Activated B cell treated with CpG ODN at 0.5 μM for 24 hours (primary cell): Measurements from ENCODE around the gene TAOK3. TPM values are rescaled to one million over a fixed set of nuclear protein-coding genes. Genes with fewer than 3 reads are reported as not detected.

ENCODE experiments used
- ATAC-seq: fragments of 200-7000 bp; cut with Tn5 transposase; one replicate; pipeline ENCODE4 v1.10.0; 2021; ENCODE audit warnings: low read depth, mild to moderate bottlenecking, moderate library complexity
- CTCF ChIA-PET: fragments of 350-600 bp; sonication (Branson Sonifier 250); formaldehyde crosslinking; loops from one replicate; lab custom pipeline; 2021; ENCODE audit warnings: antibody characterized with exemption; lab: Charles Lee
- POLR2A ChIA-PET: fragments of 350-600 bp; sonication (Branson Sonifier 250); formaldehyde crosslinking; loops from one replicate; lab custom pipeline; 2021; ENCODE audit warnings: antibody characterized with exemption; lab: Charles Lee
- DNase-seq: peaks from one replicate; pipeline ENCODE4 v3.0.0; 2022
- H3K27ac Mint-ChIP-seq: one replicate; pipeline ENCODE4 v1.8.0; 2020; ENCODE audit warnings: mixed read lengths
- H3K27me3 Mint-ChIP-seq: one replicate; pipeline ENCODE4 v1.8.0; 2021; ENCODE audit warnings: mixed read lengths
- H3K36me3 Mint-ChIP-seq: one replicate; pipeline ENCODE4 v1.8.0; 2021; ENCODE audit warnings: low read depth, mixed read lengths
- H3K4me1 Mint-ChIP-seq: one replicate; pipeline ENCODE4 v1.8.0; 2021; ENCODE audit warnings: mixed read lengths
- H3K4me3 Mint-ChIP-seq: one replicate; pipeline ENCODE4 v1.8.0; 2020; ENCODE audit warnings: mild to moderate bottlenecking, mixed read lengths
- H3K9me3 Mint-ChIP-seq: one replicate; pipeline ENCODE4 v1.8.0; 2020; ENCODE audit warnings: mixed read lengths
- CTCF ChIP-seq: fragments of 200-600 bp; IDR thresholded peaks from one replicate; pipeline ENCODE4 v1.8.0; 2022; ENCODE audit warnings: antibody characterized with exemption, mild to moderate bottlenecking
- intact Hi-C: fragments of 100-400 bp; cut with micrococcal nuclease; formaldehyde crosslinking; loops from one replicate; pipeline ENCODE4 v1.15.1; 2024
- total RNA-seq: library from RNA; stranded (reverse); gene quantifications from 2 replicates; pipeline ENCODE4 v1.2.3, GENCODE V29; 2022

The TAOK3 gene
- total RNA-seq, 1 donor from 2014 or later = 86.9 TPM

DNA sequence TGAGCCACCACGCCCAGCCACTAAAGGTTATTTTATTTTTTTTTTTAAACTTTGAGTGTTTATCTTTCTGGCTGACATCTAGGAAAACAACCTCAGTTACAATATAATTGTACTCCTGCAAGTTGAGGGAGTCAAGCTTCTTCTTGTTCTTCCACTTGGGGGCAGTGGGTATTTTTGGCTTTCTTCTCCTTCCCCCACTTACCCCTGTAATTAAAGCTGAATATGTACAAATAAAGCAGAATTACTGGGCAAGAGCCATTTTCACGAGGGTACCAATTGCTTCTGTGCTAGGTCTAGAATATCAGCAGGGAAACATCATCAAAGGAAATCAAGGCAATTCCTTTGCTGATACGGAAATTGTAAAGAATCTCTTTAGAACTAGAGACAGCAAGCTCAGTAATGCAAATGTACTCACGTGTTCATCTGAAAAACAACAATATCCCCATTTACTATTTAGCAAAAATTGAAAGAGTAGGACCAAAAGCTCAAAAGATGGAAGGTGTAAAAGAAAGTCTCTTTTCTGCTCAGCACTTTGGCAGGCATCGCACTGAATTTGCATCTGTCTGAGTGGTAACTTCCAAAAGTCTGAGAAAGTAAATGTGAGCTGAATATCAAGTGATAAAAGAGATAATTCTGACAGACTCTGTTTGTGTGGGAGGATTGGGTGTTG is 72.8 kb downstream of the TAOK3 start:
- H3K27ac Mint-ChIP-seq = no peak overlapping the region
- H3K27me3 Mint-ChIP-seq = no peaks in the 10 kb centered on the region
- ATAC-seq (no peak), DNase-seq (no peak)
- ChIA-PET CTCF (interaction anchor here (1.1 to 2.8 kb wide), 7 partner anchors 10 to 78 kb away, joined by 3 to 31 read pairs (median 3); partner anchors contain the start of genes SUDS3 and TAOK3), POLR2A (interaction anchor here (0.9 to 2.2 kb wide), 2 partner anchors 10 to 76 kb away, joined by 3 to 10 read pairs; partner anchors contain the start of gene SUDS3)
- intact Hi-C loops = loop anchor here (2.0 kb wide), 1 partner anchor 77 kb away; the partner anchor contains the start of gene SUDS3
- peaks cover 39% of the 10 kb centered on the region for H3K4me1 Mint-ChIP-seq
- TF ChIP-seq CTCF = no peak
- no peak overlapping the region for H3K4me3 Mint-ChIP-seq
- peaks cover 16% of the 10 kb centered on the region for H3K36me3 Mint-ChIP-seq
- no peaks in the 10 kb centered on the region for H3K9me3 Mint-ChIP-seq

DNA sequence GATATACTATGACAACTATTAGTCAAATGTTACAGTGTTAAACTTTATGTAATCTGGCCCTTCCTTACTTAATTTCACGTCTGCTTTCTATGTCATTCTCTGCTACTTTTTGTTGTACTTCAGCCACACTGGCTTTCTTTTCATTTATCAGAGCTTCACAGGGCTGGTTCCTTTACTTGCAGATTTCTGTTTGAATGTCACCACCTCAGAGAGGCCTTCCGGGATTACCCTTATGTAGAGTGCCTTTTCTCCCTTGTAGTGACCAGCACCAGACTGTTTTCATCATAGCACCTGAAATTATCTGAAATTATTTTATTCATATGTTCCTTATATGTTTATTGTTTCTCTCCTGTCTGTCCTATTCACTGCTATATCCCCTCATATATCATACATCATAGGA is 75.4 kb downstream of the TAOK3 start:
- intact Hi-C loops = no loop called here
- Mint-ChIP-seq H3K9me3 (no peaks in the 10 kb centered on the region), H3K27me3 (no peaks in the 10 kb centered on the region), H3K4me1 (peaks cover 22% of the 10 kb centered on the region), H3K27ac (no peak overlapping the region), H3K36me3 (peaks cover 27% of the 10 kb centered on the region), H3K4me3 (no peak overlapping the region)
- ATAC-seq (no peak), DNase-seq (no peak)
- no peak for TF ChIP-seq CTCF
- ChIA-PET POLR2A (interaction anchor here (1.2 kb wide), 1 partner anchor 79 kb away, joined by 4 read pairs; the partner anchor contains the start of gene SUDS3), CTCF (no interaction called here)

DNA sequence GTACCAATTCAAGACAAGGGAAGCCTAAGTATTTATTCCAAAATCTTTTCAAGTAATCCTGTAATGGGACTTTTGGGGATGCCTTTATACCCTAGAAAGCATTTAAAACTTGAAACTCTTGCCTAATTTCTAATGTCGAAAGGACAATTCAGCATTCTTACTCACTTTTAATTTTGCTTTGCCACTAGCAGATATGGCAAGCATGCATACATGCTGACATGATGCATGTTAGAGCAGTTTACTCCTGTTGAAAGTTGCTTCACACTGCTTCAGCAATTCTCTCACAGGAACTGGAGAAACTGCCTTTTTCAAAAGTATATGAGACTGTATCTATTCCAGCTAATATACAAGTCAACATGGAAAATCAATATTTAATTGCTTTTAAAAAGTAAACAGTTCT is 79.9 kb downstream of the TAOK3 start:
- CTCF ChIA-PET = no interaction called here
- Mint-ChIP-seq H3K36me3 (peaks cover 40% of the 10 kb centered on the region), H3K27me3 (no peaks in the 10 kb centered on the region), H3K4me1 (no peaks in the 10 kb centered on the region), H3K9me3 (no peaks in the 10 kb centered on the region), H3K27ac (no peak overlapping the region), H3K4me3 (no peak overlapping the region)
- no peak for DNase-seq
- no peak for TF ChIP-seq CTCF
- no peak for ATAC-seq
- POLR2A ChIA-PET = no interaction called here
- intact Hi-C loops = no loop called here

DNA sequence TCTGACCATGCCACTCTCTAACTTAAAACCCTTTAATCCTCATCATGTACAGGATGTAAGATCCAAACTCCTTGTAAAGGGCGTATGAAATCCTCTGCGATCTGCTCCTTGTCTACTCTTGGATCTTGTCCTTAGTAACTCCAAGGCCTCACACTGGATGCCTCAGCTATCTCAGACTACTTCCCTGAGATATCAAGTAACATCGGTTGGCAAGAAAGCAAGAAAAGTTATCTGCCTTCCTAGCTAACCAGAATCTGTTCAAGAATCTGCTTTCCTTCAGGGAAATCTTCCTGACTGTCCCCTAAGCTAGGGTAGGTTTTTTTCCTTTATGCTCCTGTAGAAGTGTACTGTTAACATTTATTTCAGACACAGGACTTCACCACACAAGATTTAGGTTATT is 82.6 kb downstream of the TAOK3 start:
- intact Hi-C loops = no loop called here
- Mint-ChIP-seq H3K27me3 (no peaks in the 10 kb centered on the region), H3K4me1 (peaks cover 7% of the 10 kb centered on the region), H3K36me3 (peaks cover 36% of the 10 kb centered on the region), H3K9me3 (no peaks in the 10 kb centered on the region), H3K27ac (no peak overlapping the region), H3K4me3 (no peak overlapping the region)
- DNase-seq (no peak), ATAC-seq (no peak)
- ChIA-PET POLR2A (no interaction called here), CTCF (no interaction called here)
- TF ChIP-seq CTCF = no peak

DNA sequence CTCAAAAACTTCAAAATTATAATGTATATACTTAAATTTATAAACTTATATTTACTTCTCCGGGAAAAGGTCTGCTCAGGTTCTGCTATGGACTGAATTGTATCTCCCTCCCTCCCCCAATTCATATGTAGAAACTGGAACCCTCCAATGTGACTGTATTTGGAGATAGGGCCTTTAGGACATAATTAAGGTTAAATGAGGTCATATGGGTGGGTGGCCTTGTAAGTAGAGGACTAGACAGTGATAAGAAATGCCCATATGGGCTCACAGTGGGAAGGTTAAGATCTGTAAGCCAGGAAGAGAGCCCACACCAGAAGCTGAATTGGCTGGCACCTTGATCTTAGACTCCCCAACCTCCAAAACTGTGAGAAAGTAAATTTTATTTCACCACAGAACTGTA is 84.5 kb downstream of the TAOK3 start:
- H3K4me3 Mint-ChIP-seq = no peak overlapping the region
- H3K27ac Mint-ChIP-seq = no peak overlapping the region
- POLR2A ChIA-PET = interaction anchor here (0.6 to 1.4 kb wide), 3 partner anchors 23 to 1174 kb away, joined by 3 to 4 read pairs (median 3); partner anchors contain the start of gene SUDS3
- no peaks in the 10 kb centered on the region for H3K27me3 Mint-ChIP-seq
- H3K9me3 Mint-ChIP-seq = no peaks in the 10 kb centered on the region
- no peak for TF ChIP-seq CTCF
- intact Hi-C loops = no loop called here
- DNase-seq (no peak), ATAC-seq (no peak)
- peaks cover 7% of the 10 kb centered on the region for H3K4me1 Mint-ChIP-seq
- CTCF ChIA-PET = no interaction called here
- peaks cover 35% of the 10 kb centered on the region for H3K36me3 Mint-ChIP-seq
